Activated T-helper 1 cell treated with anti-CD3 and anti-CD28 coated beads, Interleukin-12 subunit alpha, Interleukin-12 subunit beta, Interleukin-2, Interleukin-4 antibody, amounts not matched to agents 30 ng/mL and 10 ng/mL and 1 ng/mL, durations not matched to agents 14 hours and 24 hours and 36 hours (primary cell): ENCODE data around the gene SNX7. TPM values are rescaled to one million over a fixed set of nuclear protein-coding genes. Genes with fewer than 3 reads are reported as not detected.

Experiments used
- DNase-seq: peaks from one replicate; pipeline ENCODE4 v3.0.0; 2021; ENCODE audit warnings: low spot score
- H3K27ac Mint-ChIP-seq: one replicate; pipeline ENCODE4 v1.8.0; 2021; ENCODE audit warnings: mild to moderate bottlenecking, mixed read lengths
- H3K27me3 Mint-ChIP-seq: one replicate; pipeline ENCODE4 v1.8.0; 2022; ENCODE audit warnings: mild to moderate bottlenecking, moderate library complexity, mixed read lengths; ENCODE audit not compliant: insufficient read depth
- H3K36me3 Mint-ChIP-seq: one replicate; pipeline ENCODE4 v1.8.0; 2021; ENCODE audit warnings: low read depth, mixed read lengths
- H3K4me1 Mint-ChIP-seq: one replicate; pipeline ENCODE4 v1.8.0; 2021; ENCODE audit warnings: low read depth, mixed read lengths
- H3K4me3 Mint-ChIP-seq: one replicate; pipeline ENCODE4 v1.8.0; 2021; ENCODE audit warnings: mild to moderate bottlenecking, moderate library complexity, mixed read lengths
- H3K9me3 Mint-ChIP-seq: one replicate; pipeline ENCODE4 v1.8.0; 2021; ENCODE audit warnings: mixed read lengths
- intact Hi-C: fragments of 100-400 bp; cut with micrococcal nuclease; formaldehyde crosslinking; loops from one replicate; pipeline ENCODE4 v1.15.1; 2024
- total RNA-seq: library from RNA; stranded (reverse); gene quantifications from 2 replicates; pipeline ENCODE4 v1.2.3, GENCODE V29; 2022

Gene SNX7
- total RNA-seq, 1 donor from 2014 or later, result not detected

GRCh38 chr1:98797506-98797905 is 136.0 kb downstream of the SNX7 start:
- no peak for DNase-seq
- Mint-ChIP-seq H3K4me3 (no peak overlapping the region), H3K27me3 (peaks cover 11% of the 10 kb centered on the region), H3K4me1 (peaks cover 16% of the 10 kb centered on the region), H3K9me3 (no peaks in the 10 kb centered on the region), H3K27ac (no peak overlapping the region), H3K36me3 (no peaks in the 10 kb centered on the region)
- intact Hi-C loops, result loop anchor here (1.0 to 10.0 kb wide), 3 partner anchors 74 to 387 kb away; no protein-coding TSS in a partner anchor
